ENCODE data around the gene RIN3.
A peak's percentile ranks its signal among the peaks of the same experiment; 100 is the strongest.

RIN3 gene

DNA sequence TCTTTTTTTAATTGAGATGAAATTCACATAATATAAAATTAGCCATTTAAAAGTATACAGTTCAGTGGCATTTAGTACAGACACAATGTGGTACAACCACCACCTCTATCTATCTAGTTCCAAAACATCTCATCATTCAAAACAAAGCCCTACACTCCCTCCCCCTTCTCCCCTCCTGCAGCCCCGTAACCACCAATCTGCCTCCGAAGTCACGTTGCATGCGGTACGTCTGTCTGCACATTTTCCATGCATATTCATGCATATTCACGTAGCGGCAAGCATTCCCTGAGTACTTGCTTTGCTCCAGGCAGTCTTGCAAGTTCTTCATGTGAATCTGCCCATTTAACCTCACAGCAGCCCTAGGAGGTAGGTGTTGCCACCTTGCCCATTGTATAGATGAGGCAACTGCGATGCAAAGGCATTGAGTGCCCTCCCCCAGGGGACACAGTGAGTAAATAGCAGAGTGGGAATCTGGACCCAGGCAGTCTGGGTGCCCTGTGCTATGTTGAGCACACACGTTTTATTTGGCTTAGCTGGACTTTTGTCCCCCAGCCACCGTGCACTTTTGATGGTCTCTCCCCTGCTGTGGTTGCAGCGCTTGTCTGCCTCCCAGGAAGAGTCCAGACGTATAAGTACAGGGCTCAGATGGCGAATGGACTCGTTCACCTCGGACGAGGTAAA, 43.4 kb downstream of the RIN3 start:
- DNase-seq: no peak

DNA sequence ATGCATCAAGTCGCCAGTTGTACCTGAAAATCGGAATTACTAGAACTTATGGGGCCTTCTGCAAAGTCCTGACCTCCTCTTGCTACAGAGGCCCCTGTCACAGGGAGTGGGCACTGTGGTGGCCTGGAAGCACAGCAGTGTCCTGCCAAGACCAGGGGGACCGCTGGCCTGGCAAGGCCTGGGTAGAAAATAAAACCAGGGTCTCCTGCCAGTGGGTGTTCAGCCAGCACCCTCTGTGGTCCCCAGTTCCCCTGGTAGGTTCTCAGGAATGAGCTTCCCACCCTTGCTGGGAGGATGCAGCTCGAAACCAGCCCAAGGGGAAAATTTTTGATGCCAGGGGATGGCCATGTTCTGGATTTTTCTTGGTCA, 43.9 kb downstream of the RIN3 start:
- DNase-seq: no peak

DNA sequence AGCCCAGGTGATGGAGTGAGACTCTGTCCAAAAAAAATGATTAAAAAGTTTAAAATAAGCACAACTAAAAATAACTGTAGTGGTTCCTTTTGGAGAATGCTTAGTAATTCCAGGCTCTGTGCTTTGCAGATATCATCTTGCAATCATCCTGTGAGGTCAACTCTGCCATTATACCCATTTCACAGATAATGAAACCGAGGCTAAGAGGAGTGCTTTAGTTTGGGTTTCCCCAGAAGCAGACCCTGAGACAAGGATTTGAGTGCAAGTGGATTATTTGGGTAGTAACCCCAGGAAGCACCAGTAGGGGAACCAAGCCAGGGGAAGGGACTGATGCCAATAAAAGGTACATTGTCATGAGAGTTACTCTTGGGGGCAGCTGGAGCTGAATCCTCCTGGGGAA, 44.7 kb downstream of the RIN3 start:
- DNase-seq: no peak

DNA sequence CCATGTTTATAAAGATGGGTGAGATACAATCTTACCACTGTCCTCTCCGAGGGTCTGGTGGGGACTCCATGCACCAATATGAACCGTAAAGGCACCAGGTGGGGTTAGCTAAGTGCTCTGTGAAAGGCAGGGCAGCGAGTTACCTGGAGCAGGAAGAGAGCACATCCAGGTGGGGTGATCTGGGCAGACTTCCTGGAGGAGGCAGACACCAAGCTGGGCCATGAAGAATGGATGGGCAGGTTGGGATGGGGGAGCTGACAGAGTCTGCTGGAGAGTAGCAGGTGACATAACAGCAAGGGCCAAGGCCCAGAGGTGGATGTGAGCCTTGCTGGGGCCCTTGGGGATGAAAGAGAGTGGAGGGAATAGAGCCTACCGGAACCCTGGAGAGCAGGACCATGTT, 45.9 kb downstream of the RIN3 start:
- DNase-seq: no peak

DNA sequence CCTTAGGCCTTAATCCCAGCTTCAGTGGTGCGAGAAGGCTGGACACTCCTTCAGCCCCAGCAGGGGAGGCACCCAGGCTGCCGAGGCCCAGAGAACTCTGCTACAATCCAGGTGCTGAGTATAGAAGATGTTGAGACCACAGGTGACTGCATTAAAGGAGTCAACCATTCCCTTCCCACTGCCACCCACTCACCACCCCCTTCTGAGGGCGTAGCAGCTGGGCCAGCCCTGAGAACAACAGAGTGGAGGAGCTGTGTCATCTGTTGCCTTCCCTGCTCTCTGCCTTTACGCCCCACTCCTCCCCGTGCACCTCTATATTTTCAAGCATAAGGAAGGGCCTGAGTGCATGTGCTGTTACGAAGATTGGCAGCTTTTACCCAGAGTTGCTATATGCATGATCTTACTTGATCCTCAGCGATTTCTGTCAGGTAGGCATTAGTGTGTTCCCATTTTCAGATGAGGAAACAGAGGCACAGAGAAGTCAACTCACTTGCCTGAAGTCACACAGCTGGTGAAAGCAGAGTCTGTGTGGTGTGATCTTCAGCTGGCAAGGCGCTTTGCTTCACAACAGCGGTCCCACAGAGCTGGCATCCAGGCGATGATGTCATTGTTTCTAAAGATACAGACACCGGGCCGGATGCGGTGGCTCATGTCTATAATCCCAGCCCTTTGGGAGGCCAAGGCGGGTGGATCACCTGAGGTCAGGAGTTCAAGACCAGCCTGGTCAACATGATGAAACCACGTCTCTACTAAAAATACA, 46.7 kb downstream of the RIN3 start:
- DNase-seq: no peak

DNA sequence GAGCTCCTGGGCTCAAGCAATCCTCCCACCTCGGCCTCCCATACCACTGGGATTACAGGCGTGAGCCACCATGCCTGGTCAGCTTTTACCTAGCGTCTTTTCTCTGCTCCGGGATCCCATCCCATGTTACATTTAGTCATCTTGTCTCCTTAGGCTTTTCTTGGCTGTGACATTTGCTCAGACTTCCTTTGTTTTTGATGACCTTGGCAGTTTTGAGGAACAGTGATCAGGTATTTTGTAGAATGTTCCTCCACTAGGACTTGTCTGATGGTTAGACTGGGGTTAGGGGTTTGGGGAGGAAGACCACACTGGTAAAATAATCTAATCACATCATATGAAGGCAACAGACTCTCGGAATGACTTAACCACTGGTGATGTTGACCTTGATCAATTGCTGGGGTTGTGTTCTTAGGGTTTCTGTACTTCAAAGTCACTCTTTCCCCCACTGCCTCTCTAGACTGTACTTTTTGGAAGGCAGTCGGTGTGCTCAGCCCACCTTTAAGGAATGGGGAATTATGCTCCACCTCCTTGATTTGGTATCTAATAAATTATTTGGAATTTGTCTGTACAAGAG, 48.4 kb downstream of the RIN3 start:
- DNase-seq: no peak

DNA sequence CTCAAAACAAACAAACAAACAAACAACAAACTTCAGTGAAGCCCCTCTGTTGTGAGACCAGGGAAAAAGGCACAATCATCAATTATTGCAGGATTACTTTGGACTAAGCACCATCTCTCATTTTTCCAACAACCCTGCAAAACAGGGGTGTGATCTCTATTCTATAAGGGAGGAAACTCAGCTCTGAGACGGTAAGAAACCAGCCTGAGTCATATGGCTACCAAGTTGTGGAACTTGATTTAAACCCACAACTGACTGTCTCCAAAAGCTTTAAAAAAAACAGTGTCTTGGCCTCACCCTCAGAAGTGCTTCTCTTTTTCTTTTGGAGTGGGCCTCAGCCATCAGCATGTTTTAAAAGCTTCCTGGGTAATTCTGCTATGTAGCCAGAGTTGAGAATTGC, 49.8 kb downstream of the RIN3 start:
- DNase-seq: peak; percentile 29

DNA sequence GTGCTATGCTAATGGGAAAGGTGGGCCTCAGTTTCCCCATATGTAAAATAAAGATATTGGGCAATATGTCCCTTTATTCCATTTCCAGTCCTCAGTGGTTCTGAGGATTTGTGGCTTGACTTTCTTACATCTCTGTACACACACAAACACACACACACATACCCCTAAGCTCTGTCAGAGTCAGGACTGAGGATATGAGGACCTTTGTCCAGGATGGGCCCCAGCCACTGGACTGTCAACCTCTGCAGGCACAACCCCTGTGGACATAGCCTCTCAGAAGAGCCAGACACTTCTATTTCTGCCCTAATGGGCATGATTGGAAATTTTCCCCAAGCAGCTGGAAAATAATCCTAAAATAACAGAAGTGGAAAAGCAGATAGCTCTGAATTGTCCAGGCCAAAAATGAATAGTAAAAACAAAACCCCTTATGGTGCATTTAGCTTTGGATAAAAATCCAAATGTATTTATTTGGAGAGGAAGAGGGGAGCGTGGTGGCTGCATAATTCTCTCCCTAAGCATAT, 50.2 kb downstream of the RIN3 start:
- no peak for DNase-seq

DNA sequence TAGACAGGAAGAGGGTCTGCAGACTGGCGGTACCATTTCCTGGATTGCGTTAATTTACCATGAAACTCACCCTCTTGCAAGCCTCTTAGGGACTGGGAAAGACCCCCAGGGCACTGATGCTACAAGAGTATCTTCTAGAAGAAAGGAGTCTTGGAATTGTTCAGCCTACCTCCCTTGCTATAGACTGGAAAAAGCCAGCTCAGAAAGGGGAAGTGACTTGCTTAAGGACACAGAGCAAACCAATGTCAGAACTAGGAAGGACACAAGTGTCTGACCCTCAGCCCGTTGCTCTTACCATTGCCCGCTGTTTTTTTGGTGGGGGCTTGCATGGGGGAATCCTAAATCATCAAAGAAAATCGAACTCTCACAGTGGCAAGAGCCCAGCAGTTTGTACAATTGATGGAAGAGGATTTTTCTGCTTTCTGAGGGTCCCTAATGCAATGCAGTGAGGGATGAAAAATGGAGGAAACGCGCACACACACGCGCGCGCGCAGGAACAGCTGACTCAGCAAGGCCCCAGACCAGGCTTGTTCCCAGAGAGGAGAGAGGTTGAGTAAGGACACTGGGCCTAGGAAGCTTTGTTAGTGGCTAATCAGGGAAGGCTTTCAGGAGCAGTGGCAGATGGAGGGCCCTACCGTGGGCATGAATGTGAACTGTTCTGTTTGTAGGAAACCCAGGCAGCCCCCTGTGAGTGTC, 50.9 kb downstream of the RIN3 start:
- no peak for DNase-seq

DNA sequence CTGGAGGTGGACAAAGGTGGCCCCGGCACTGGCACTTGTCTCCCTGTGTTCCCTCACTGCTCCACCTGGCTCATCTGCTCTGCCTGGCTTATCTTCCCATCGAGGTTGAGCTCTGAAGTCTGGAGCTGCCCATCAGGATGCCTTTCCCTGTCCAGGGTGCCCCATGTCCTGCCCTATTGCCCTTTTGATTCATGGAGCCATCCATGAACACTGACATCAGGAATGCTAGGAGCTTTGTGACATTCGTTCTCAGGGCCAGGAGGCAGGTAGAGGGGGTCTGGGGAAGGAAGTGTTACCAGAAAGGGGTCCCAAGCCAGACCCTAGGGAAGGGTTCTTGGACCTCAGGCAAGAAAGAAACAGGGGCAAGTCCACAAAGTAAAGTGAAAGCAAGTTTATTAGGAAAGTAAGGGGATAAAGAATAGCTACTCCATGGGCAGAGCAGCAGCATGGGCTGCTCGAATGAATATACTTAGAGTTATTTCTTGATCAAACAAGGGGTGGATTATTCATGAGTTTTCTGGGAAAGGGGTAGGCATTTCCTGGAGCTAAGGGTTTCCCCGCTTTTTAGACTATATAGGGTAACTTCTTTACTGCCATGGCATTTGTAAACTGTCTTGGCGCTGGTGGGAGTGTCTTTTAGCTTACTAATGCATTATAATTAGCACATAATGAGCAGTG, 51.6 kb downstream of the RIN3 start:
- DNase-seq: no peak

DNA sequence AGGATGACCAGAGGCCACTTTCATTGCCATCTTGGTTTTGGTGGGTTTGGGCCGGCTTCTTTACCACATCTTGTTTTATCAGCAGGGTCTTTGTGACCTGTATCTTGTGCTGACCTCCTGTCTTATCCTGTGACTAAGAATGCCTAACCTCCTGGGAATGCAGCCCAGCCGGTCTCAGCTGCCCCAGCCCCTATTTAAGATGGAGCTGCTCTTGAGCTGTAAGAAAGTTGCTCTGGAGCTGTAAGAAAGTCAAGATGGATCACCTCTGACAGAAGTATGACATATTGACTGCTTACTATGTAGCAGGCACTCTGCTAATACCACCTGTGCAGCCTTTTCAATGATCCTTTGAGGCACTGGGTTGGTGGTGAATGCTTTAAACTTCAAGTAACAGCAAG, 52.1 kb downstream of the RIN3 start:
- DNase-seq: no peak

DNA sequence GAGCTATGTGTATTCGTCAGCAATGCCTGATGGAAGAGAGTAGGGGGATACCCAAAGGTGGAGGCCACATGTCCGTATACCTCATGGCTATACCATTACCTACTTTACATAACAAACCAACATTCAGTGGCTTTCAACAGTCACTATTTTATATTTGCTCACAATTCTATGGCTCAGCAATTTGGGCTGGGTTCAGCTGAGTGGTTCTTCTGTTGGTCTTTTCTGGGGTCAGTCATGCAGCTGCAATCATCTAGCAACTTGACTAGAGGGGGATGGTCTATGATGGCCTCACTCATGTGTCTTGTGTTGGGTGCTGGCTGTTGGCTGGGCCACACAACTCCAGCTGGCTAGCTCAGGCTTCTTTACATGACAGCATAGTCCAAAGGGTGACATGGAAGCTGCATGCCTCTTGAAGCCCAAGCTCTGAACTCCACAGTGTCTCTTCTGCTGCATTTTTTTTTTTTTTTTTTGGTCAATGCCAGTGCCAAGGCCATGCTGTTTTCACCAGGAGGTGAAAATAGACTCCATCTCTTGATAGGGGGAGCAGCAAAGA, 53.7 kb downstream of the RIN3 start:
- DNase-seq: no peak

DNA sequence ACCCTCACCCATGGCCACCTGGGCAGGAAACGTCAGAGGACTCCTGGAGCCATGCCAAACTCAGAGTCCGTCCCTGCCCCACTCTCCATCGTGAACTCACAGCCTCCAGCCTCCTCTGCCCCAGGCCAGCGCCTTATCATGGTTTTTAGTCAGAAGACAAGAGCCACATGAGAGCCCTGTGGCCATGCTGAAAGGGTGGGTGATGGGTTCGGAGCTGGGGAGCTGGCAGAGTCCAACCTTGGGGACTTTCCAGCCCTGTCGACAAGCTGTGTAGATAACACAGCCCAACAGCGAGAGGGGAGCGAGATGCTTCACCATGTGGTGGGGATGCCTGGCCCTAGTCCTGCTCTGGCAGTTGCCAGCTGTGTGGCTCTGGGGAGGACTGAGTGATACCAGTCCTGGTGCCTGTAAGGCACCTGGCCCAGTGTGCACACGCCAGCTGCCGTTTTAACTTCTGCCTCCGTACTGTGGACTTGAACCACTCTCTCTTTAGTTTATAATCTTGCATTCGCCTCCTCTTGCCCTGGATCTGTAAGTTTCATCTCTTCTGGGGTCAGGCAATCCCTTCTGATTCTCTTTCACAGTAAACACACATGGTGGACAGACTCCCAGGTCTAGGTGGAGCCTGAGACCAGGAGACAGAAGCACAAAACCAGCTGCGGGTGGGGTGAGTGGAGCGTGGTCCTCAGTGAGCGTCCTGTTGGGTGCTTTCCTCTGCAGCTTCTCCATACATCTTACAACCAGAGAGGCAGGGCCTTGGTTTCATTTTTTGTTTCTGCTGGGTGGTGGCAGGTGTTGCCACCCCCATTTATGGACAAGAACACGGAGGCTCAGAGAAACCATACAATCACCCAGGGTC, 55.3 kb downstream of the RIN3 start:
- DNase-seq: no peak

DNA sequence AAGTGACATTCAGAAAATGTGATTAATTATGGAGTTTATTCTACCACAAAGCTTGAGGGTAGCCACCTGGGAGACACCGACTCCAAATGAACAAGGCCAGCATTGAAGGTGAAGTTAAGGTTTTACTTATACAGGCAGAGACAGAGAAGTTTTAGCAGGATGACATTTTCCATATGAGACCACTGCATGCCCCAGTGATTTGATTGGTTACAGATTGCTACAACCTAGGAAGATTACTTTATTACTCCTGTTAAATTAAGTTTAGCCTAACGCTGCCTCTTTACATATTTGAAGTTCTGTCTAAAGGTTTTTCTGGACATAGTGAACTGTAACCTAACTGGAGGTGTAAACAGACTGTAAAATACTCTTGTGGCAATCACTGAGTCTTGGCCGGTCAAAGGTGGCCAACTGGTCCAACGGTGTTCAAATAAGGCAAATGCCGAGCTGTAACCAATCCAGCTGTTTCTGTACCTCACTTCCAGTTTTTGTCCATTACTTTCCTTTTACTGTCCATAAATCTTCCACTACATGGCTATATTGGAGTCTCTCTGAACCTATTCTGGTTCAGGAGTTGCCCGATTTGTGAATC, 57.2 kb downstream of the RIN3 start:
- no peak for DNase-seq

DNA sequence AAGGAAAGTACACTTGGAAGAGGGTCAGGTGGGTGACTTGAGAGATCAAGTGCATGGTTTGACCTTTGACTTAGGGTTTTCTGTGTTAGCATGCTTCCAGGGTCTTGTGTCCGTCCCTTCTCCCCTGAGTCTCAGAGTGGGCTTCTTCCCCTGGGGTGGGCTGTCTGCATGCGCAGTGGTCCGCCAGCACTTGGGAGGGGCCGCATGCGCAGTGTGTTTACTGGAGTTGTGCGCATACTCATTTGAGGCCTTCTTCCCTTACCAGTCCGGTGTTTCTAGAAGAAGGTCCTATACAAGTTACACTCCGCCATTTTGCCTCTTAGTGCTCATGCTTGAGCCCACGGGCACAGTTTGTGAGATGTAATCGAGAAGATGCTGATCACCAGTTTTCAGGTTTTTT, 58.5 kb downstream of the RIN3 start:
- DNase-seq: no peak

DNA sequence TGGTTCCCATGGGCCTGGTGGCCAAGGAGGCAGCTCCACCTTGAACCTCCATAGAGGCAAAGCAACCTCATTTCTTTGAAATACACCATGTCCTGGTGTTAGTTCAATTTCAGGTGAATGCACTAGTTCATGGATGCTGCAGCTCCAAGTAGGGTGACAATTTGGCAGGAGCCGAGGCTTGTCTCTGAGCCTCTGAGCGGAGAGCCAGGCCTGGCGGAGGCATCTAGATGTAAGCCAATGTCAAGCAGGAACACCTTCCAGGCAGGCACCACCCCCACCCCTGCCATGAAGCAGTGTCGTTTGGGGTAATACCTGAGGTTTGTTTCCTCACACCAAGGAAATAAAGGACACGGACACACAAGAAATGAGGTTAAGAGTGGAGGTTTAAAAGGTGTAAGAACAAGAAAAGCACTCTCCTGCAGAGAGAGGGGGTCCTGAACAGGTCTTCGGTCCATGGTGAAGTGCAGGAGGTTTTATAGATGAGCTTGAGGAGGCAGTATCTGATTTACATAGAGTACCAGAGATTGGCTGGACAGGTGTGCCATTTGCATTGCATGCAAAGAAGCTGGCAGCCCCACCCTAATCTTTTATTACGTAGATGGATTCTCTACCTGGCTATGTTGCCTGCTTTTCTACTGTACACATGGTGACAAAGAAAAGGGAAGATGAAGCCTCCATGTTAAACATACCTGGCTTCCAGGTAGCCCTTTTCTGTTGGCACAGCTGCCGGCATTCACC, 60.3 kb downstream of the RIN3 start:
- DNase-seq: no peak

DNA sequence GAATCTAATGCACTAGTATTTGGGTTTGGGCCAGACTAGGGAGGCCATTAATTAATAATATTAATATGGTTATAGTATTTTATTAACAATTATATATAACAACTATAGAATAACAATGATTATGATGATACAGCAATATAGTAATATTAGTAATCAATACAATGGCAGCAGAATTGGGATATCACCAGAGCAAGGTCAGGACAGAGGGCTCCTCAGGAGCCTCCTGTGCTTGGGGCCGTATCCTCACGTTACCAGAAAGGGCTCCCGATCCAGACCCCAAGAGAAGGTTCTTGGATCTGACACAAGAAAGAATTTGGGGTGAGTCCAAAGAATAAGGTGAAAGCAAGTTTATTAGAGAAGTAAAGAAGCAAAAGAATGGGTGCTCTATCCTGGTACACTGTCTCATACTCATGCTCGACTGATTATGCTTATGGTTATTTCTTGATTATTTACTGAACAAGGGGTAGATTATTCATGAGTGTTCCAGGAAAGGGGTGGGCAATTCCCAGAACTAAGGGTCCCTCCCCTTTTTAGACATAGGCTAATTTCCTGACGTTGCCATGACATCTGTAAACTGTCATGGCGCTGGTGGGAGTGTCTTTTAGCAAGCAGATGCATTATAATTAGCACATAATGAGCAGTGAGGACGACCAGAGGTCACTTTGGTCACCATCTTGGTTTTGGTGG, 61.6 kb downstream of the RIN3 start:
- DNase-seq: no peak

DNA sequence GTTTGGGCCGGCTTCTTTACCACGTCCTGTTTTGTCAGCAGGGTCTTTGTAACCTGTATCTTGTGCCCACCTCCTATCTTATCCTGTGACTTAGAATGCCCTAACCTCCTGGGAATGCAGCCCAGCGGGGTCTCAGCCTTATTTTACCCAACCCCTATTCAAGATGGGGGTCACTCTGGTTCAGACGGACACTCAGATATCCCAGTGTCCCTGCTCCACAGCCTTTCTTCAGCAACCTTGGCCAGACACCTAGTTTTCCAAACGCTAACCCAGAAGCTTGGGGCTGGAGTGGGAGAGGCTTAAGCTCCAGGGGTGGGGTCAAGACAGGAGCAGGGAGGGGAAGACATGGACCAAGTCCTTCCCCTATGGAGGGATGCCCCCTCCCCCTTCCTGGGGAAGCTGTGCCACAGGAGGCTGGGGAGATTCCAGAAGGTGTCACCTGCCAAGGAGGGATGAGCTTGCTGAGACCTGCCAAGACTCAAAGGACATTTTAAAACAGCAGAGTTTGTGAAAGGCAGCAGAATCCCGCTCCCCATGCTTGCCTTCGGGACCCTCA, 62.2 kb downstream of the RIN3 start:
- no peak for DNase-seq

DNA sequence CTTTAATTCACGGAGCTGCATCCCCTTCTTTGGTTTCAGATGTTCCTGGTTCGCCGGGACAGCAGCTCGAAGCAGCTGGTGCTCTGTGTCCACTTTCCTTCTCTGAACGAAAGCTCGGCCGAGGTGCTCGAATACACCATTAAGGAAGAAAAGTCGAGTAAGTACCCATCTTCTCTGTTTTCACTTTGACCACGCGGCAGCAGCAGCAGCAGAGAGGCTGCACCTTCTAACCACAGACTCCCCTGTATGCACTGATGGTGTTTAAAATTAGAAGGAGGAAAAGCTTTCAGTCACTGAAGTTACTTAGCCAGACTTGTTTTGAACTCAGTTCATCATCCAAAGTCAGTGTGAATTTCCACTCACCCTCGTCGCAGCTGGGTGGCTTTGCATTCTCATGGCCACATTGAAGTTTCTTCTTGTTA, 63.8 kb downstream of the RIN3 start:
- DNase-seq: no peak

DNA sequence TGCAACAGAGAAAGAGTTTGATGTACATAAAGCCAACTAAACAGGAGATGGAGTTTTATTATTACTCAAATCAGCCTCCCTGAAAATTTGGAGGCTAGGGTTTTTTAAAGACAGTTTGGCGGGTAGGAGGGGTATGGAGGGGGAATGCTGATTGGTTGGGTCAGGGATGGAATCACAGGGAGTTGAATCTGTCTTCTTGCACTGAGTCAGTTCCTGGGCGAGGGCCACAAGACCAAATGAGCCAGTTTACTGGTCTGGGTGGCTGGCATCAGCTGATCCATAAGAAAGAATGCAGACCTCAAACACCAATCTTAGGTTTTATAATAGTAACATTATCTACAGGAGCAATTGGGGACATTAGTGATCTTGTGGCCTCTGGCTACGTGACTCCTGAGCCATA, 64.9 kb downstream of the RIN3 start:
- DNase-seq: no peak

Data from midbrain (tissue), 1 donor.